Measurements from ENCODE around the gene KCNK10.
A peak's percentile ranks its signal among the peaks of the same experiment; 100 is the strongest.

Gene KCNK10

GRCh38 chr14:88324930-88325329 is 1.9 kb upstream of the KCNK10 start:
- DNase-seq = no peak
- Histone ChIP-seq H3K4me3 (ENCODE audit: low read depth, low read length) (no peak overlapping the region), H3K27ac (no peak overlapping the region), H3K36me3 (no peaks in the 10 kb centered on the region), H3K9me3 (ENCODE audit: severe bottlenecking) (no peaks in the 10 kb centered on the region), H3K27me3 (ENCODE audit: insufficient read depth, low read depth, severe bottlenecking) (peaks cover 61% of the 10 kb centered on the region)
- TF ChIP-seq CTCF (IDR thresholded peaks at IDR 0.05; ENCODE audit: low read depth, low read length) = no peak

- Histone ChIP-seq H3K4me3 (ENCODE audit: low read depth, low read length) (no peak overlapping the region), H3K9me3 (ENCODE audit: severe bottlenecking) (no peaks in the 10 kb centered on the region), H3K36me3 (no peaks in the 10 kb centered on the region), H3K27me3 (ENCODE audit: insufficient read depth, low read depth, severe bottlenecking) (peaks cover 66% of the 10 kb centered on the region), H3K27ac (no peak overlapping the region)
- no peak for TF ChIP-seq CTCF (IDR thresholded peaks at IDR 0.05; ENCODE audit: low read depth, low read length)
- no peak for DNase-seq
These were observed 1.4 kb upstream of the KCNK10 start for GRCh38 chr14:88324491-88324890.

DNA sequence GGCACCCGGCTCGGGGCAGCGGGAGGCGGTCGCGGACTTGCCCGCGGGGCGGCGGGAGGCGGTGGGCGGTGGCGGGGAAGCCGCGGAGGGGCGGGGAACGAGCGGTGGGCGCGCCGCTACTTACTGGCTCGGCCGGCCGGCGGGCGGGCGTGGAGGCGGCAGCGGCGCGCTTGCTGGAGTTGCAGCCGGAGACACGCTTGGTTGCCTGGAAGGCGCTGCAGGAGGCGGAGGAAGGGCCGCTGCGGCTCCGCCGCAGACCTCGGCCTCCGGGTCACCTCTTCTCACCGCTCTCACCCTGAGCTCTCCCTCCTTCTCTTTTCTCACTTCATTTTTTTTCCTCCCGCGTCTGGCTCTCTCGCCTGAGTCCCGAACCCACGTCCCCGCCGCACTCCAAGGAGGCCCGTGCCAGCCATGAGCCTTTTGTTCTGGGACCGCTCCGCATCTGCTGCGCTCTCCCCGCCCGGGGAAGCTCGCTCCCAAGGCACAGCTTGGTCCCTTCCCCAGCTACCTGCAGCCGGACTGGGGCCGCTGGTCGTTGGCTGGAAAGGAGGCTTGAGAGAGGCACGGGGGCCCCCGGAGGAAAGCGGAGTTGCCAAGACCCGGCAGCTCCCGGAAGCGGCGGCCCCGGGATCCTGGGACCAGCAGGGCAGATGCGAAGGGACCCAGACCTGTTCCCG is 592 bp upstream of the KCNK10 start:
- H3K27me3 ChIP-seq (ENCODE audit: insufficient read depth, low read depth, severe bottlenecking) = peaks cover 66% of the 10 kb centered on the region
- H3K4me3 ChIP-seq (ENCODE audit: low read depth, low read length) = peak overlapping the region; percentile 78

DNA sequence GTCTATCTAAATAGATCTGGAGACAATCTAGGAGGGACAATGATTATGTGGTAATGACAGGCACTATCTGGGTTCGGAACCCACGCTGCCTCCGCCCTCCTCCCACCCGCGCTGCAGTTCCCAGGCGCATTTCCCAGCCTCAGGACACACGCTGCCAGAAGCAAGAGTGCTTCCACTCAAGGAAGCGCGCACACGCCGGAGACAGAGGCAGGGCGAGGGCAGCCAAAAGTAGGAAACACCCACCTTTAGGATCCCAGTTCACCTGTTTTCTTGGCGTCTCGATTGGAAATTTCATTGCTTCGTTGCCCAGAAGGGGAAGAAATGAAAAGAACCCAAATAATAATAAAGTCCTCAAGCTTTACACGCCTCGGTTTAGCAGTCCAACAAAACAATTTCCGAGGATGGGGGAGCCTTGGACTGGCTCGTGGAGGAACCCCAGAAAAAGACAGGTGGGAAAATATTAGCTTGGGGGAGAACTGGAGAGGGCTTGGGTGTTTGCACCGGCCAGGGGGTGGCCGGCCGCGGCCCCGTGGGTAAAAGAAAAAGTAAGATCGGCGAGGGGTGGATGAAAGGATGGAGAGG is 474 bp downstream of the KCNK10 start:
- Histone ChIP-seq H3K27me3 (ENCODE audit: insufficient read depth, low read depth, severe bottlenecking) (peaks cover 66% of the 10 kb centered on the region), H3K4me3 (ENCODE audit: low read depth, low read length) (peak overlapping the region; percentile 78), H3K36me3 (no peaks in the 10 kb centered on the region), H3K27ac (no peak overlapping the region), H3K9me3 (ENCODE audit: severe bottlenecking) (no peaks in the 10 kb centered on the region)
- TF ChIP-seq CTCF (IDR thresholded peaks at IDR 0.05; ENCODE audit: low read depth, low read length) = no peak
- no peak for DNase-seq

More for the DNA sequence above, 592 bp upstream of the KCNK10 start:
- Histone ChIP-seq H3K9me3 (ENCODE audit: severe bottlenecking) (no peaks in the 10 kb centered on the region), H3K36me3 (no peaks in the 10 kb centered on the region), H3K27ac (no peak overlapping the region)
- no peak for TF ChIP-seq CTCF (IDR thresholded peaks at IDR 0.05; ENCODE audit: low read depth, low read length)
- DNase-seq = peak; percentile 57

- Histone ChIP-seq H3K27me3 (ENCODE audit: insufficient read depth, low read depth, severe bottlenecking) (peaks cover 70% of the 10 kb centered on the region), H3K27ac (no peak overlapping the region), H3K9me3 (ENCODE audit: severe bottlenecking) (no peaks in the 10 kb centered on the region), H3K4me3 (ENCODE audit: low read depth, low read length) (no peak overlapping the region), H3K36me3 (no peaks in the 10 kb centered on the region)
- no peak for TF ChIP-seq CTCF (IDR thresholded peaks at IDR 0.05; ENCODE audit: low read depth, low read length)
- peak; percentile 14 for DNase-seq
These were observed 1.2 kb downstream of the KCNK10 start for GRCh38 chr14:88321692-88322503.
